Measurements from ENCODE around the gene ROCK2.

DNA sequence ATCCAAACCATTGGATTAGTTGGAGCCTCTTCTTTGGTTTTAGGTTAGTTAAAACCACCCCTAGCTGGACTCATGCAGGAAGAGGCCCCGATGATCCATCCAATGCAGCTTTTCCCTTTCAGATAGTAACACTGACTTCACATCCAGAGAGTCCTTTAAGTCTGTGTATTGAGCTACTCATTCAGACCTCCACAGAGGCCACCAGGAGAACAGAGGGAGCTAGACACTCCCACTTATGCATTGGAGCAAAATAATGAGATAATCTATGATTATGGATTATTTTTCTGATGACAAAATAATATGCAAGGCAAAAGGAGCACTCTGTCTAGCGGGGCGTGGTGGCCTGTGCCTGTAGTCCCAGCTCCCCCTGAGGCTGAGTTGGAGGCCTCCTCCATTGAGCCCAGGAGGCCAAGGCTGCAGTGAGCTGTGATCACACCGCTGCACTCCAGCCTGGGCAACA lies 1.6 kb upstream of the ROCK2 start:
- TF ChIP-seq, protein P1, sequence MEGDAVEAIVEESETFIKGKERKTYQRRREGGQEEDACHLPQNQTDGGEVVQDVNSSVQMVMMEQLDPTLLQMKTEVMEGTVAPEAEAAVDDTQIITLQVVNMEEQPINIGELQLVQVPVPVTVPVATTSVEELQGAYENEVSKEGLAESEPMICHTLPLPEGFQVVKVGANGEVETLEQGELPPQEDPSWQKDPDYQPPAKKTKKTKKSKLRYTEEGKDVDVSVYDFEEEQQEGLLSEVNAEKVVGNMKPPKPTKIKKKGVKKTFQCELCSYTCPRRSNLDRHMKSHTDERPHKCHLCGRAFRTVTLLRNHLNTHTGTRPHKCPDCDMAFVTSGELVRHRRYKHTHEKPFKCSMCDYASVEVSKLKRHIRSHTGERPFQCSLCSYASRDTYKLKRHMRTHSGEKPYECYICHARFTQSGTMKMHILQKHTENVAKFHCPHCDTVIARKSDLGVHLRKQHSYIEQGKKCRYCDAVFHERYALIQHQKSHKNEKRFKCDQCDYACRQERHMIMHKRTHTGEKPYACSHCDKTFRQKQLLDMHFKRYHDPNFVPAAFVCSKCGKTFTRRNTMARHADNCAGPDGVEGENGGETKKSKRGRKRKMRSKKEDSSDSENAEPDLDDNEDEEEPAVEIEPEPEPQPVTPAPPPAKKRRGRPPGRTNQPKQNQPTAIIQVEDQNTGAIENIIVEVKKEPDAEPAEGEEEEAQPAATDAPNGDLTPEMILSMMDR (conservative IDR thresholded peaks at IDR 0.05 in 1 of 2, IDR thresholded peaks at IDR 0.05 in 1 of 2; ENCODE audit: low read depth in 1 of 2, low read length in 2 of 2) = no peak
- no peak for TF ChIP-seq EZH2 (IDR thresholded peaks at IDR 0.05; ENCODE audit: low read length, missing control alignments)
